DND-41 (cell line): ENCODE data around the gene MAFB.

Experiments
- ATAC-seq: fragments of 200-7000 bp; cut with Tn5 transposase; 3 replicates; pipeline ENCODE4 v1.9.1; 2021; ENCODE audit warnings: low read depth; ENCODE audit not compliant: insufficient read depth
- DNase-seq: peaks from one replicate; pipeline ENCODE4 v3.0.0-alpha.2; 2020
- H2AFZ ChIP-seq: 2 replicates; pipeline ENCODE4 v1.6.0; 2012; ENCODE audit warnings: low read depth, low read length
- H3K27ac ChIP-seq: 2 replicates; pipeline ENCODE4 v1.5.1; 2012; ENCODE audit warnings: low read length, inconsistent platforms
- H3K27me3 ChIP-seq: fragments of 200-600 bp; sonication (generic); 2 replicates; pipeline ENCODE4 v1.6.0; 2012; ENCODE audit warnings: low read length, mild to moderate bottlenecking, inconsistent platforms; ENCODE audit not compliant: insufficient read depth, poor library complexity
- H3K36me3 ChIP-seq: 2 replicates; pipeline ENCODE4 v1.5.1; 2012; ENCODE audit warnings: low read length, inconsistent platforms; ENCODE audit not compliant: insufficient read depth
- H3K4me1 ChIP-seq: 2 replicates; pipeline ENCODE4 v1.5.1; 2012; ENCODE audit warnings: mild to moderate bottlenecking, low read length; ENCODE audit not compliant: insufficient read depth
- H3K4me2 ChIP-seq: 2 replicates; pipeline ENCODE4 v1.6.0; 2012; ENCODE audit warnings: mild to moderate bottlenecking, moderate library complexity, low read length, inconsistent platforms; ENCODE audit not compliant: insufficient read depth
- H3K4me3 ChIP-seq, 2 experiments: fragments of 200-600 bp in 1 of 2; shearing (Covaris generic) in 1 of 2; 2 replicates each; pipeline ENCODE4 v1.5.1; 2012 to 2016; ENCODE audit warnings: inconsistent platforms in 2 of 2, low read length in 2 of 2, mild to moderate bottlenecking in 2 of 2, low read depth in 1 of 2, moderate library complexity in 1 of 2
- H3K79me2 ChIP-seq: 2 replicates; pipeline ENCODE4 v1.6.0; 2012; ENCODE audit warnings: low read length, inconsistent platforms; ENCODE audit not compliant: insufficient read depth
- H3K9ac ChIP-seq: 2 replicates; pipeline ENCODE4 v1.6.0; 2012; ENCODE audit warnings: low read depth, mild to moderate bottlenecking, inconsistent platforms, low read length, moderate library complexity
- H3K9me3 ChIP-seq: 2 replicates; pipeline ENCODE4 v1.5.1; 2012; ENCODE audit warnings: low read length, moderate library complexity, mild to moderate bottlenecking, inconsistent platforms; ENCODE audit not compliant: insufficient read depth, severe bottlenecking
- H4K20me1 ChIP-seq: 2 replicates; pipeline ENCODE4 v1.6.0; 2012; ENCODE audit warnings: low read length; ENCODE audit not compliant: insufficient read depth
- EZH2 ChIP-seq: IDR thresholded peaks from 3 replicates; pipeline ENCODE4 v1.6.1; 2012; ENCODE audit warnings: borderline replicate concordance, low read depth, mild to moderate bottlenecking, moderate library complexity, low read length, inconsistent platforms; ENCODE audit not compliant: severe bottlenecking
- TF ChIP-seq, protein P1 (sequence below): IDR thresholded peaks from 2 replicates; pipeline ENCODE4 v1.5.1; 2012; ENCODE audit warnings: borderline replicate concordance, low read length, moderate library complexity, mild to moderate bottlenecking; ENCODE audit not compliant: poor library complexity, severe bottlenecking; ENCODE audit errors: extremely low read depth

MAFB gene

DNA sequence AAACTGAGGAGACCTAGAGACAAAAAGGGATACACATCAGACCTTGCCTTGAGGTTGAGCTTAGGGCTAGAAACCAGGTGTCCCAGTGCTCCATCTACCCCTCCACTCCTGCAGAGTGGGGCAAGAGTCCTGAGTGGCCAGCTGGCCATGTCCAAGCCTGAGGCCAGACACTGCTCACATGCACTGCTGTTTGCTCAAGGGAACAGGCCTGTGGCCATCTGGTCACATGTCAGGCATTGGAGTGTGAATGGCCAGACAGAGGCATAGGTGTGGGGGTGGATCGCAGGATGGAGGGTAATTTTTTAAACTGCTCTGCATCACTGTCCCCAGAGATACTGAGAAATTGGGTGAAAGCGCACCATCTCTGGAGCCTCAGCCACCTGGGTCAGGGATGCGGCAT lies 30.5 kb downstream of the MAFB start:
- H3K4me3 ChIP-seq, result no peak overlapping the region
- H3K9me3 ChIP-seq, result no peaks in the 10 kb centered on the region
- no peak overlapping the region for H3K27ac ChIP-seq
- H3K4me1 ChIP-seq, result no peaks in the 10 kb centered on the region
- ATAC-seq (no peak), DNase-seq (no peak)
- H2AFZ ChIP-seq, result no peak overlapping the region
- no peaks in the 10 kb centered on the region for H3K27me3 ChIP-seq
- no peaks in the 10 kb centered on the region for H3K36me3 ChIP-seq
- no peak overlapping the region for H3K4me2 ChIP-seq
- H3K79me2 ChIP-seq, result no peaks in the 10 kb centered on the region
- no peak overlapping the region for H3K9ac ChIP-seq
- TF ChIP-seq EZH2, result no peak
- TF ChIP-seq, protein P1, sequence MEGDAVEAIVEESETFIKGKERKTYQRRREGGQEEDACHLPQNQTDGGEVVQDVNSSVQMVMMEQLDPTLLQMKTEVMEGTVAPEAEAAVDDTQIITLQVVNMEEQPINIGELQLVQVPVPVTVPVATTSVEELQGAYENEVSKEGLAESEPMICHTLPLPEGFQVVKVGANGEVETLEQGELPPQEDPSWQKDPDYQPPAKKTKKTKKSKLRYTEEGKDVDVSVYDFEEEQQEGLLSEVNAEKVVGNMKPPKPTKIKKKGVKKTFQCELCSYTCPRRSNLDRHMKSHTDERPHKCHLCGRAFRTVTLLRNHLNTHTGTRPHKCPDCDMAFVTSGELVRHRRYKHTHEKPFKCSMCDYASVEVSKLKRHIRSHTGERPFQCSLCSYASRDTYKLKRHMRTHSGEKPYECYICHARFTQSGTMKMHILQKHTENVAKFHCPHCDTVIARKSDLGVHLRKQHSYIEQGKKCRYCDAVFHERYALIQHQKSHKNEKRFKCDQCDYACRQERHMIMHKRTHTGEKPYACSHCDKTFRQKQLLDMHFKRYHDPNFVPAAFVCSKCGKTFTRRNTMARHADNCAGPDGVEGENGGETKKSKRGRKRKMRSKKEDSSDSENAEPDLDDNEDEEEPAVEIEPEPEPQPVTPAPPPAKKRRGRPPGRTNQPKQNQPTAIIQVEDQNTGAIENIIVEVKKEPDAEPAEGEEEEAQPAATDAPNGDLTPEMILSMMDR, result no peak
- no peaks in the 10 kb centered on the region for H4K20me1 ChIP-seq

DNA sequence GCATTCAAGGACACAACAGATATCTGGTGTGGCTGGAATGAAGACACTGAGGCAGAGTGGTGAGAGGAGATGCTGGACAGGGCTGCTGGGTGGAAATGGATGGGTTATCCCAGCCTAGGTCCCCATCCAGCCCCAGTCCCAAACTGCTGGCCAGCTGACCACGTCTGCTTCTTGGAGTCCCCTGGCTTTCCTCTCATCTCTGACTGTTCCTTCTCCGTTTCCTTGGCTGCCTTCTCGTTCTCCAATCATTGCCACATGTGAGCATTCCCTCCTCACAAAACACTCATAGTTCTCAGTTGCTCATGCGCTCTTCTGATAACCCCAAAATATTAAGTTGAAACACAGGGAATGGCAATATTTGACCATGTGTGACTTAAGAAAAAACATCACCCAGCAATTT lies 31.5 kb downstream of the MAFB start:
- Histone ChIP-seq H3K4me1 (no peaks in the 10 kb centered on the region), H2AFZ (no peak overlapping the region), H3K27me3 (no peaks in the 10 kb centered on the region), H3K27ac (no peak overlapping the region), H3K79me2 (no peaks in the 10 kb centered on the region), H3K4me2 (no peak overlapping the region), H3K36me3 (no peaks in the 10 kb centered on the region), H3K4me3 (no peak overlapping the region), H3K9me3 (no peaks in the 10 kb centered on the region), H3K9ac (no peak overlapping the region), H4K20me1 (no peaks in the 10 kb centered on the region)
- no peak for TF ChIP-seq EZH2
- ATAC-seq (no peak), DNase-seq (no peak)

DNA sequence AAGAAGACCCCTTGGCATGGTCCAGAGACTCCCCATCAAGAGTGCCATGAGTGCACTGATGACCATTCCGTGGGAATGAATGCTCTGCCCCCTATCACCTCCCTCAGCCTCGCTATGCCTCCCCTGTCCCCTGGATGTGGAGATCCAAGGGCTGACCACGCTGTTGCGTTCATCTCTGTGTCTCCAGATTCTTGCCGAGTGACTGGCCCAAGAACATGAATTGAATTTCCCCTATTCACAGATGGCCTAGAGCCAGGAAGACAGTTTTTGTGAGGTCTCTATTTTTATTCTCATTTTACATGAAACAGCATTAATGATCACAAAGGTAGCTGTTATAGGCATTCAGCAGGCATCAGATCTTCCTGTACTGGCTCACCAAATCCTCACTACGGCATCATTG lies 33.6 kb downstream of the MAFB start:
- no peak for ATAC-seq
- Histone ChIP-seq H2AFZ (no peak overlapping the region), H3K9me3 (no peaks in the 10 kb centered on the region), H3K36me3 (no peaks in the 10 kb centered on the region), H4K20me1 (no peaks in the 10 kb centered on the region), H3K79me2 (no peaks in the 10 kb centered on the region), H3K4me2 (no peak overlapping the region), H3K9ac (no peak overlapping the region), H3K4me3 (no peak overlapping the region), H3K27ac (no peak overlapping the region), H3K4me1 (no peaks in the 10 kb centered on the region), H3K27me3 (no peaks in the 10 kb centered on the region)
- DNase-seq, result no peak
- TF ChIP-seq EZH2, result no peak
- TF ChIP-seq, protein P1, result no peak

DNA sequence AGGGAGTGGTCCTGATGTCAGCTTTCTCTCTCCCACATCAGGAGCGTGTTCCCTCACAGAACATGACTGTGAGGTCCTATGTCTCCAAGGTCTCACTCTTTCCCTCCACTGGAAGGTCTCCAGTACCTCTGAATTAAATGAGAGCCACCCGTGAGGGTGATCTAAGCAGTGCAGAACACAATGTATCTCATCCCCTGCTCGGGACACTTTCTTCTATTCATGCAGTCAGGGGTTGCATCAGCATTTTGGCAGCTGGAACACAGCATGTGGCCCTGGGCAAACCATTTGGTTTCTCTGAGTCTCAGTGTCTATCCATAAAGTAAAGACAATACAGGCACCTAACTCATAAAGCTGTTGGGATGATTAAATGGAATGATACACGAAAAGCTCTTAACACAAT lies 34.2 kb downstream of the MAFB start:
- no peaks in the 10 kb centered on the region for H3K79me2 ChIP-seq
- H3K4me3 ChIP-seq, result no peak overlapping the region
- H3K9me3 ChIP-seq, result no peaks in the 10 kb centered on the region
- TF ChIP-seq EZH2, result no peak
- TF ChIP-seq, protein P1, result no peak
- no peaks in the 10 kb centered on the region for H3K4me1 ChIP-seq
- no peak overlapping the region for H3K27ac ChIP-seq
- H3K27me3 ChIP-seq, result no peaks in the 10 kb centered on the region
- no peaks in the 10 kb centered on the region for H4K20me1 ChIP-seq
- no peaks in the 10 kb centered on the region for H3K36me3 ChIP-seq
- H3K9ac ChIP-seq, result no peak overlapping the region
- ATAC-seq, result no peak
- H2AFZ ChIP-seq, result no peak overlapping the region
- DNase-seq, result no peak
- H3K4me2 ChIP-seq, result no peak overlapping the region
